ENCODE measurements around the gene ARL15.
A peak's percentile ranks its signal among the peaks of the same experiment; 100 is the strongest.

Gene ARL15

DNA sequence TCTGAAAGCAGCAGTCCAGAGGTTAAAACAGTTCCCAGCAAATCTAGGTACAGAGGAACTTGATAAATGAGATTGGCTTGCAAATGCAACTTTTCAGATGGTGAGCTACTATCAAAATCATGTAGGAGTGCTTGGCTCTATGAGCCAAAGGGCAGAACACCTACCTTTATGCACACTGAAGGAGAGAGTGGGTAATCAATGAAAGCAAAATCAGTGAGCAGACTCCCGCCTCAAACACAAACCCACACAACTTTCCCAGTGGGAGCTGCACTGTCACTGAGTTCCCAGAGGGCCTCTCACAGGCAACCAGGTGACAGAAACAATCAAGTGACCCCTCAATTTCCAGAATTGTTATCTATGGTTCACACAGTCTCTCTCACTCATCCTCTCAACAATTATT is 8.5 kb downstream of the ARL15 start:
- Histone ChIP-seq H3K4me1 (ENCODE audit: insufficient read depth, low read length, poor library complexity, severe bottlenecking) (peaks cover 33% of the 10 kb centered on the region), H3K9ac (ENCODE audit: low read depth, low read length, poor library complexity, severe bottlenecking) (no peak overlapping the region), H3K9me3 (ENCODE audit: insufficient read depth, low read depth, low read length) (no peaks in the 10 kb centered on the region), H3K27me3 (ENCODE audit: insufficient read depth, low read length, poor library complexity, severe bottlenecking) (no peaks in the 10 kb centered on the region), H3K9me2 (replicated peaks; ENCODE audit: low read depth, low read length) (no peaks in the 10 kb centered on the region), H3K36me3 (ENCODE audit: insufficient read depth, low read length) (no peaks in the 10 kb centered on the region), H3K4me2 (ENCODE audit: low read depth, low read length, poor library complexity, severe bottlenecking) (peak overlapping the region; percentile 1), H3K4me3 (ENCODE audit: low read length, poor library complexity, severe bottlenecking) (no peak overlapping the region), H3F3A (ENCODE audit: low read depth) (no peaks in the 10 kb centered on the region), H3K79me2 (ENCODE audit: insufficient read depth, low read length) (peaks cover 64% of the 10 kb centered on the region), H2AFZ (ENCODE audit: low read length) (no peak overlapping the region), H4K20me1 (ENCODE audit: insufficient read depth, low read length, poor library complexity, severe bottlenecking) (no peaks in the 10 kb centered on the region)
- TF ChIP-seq EZH2phosphoT487 (IDR thresholded peaks at IDR 0.05; ENCODE audit: borderline replicate concordance) = no peak
- TF ChIP-seq, protein P1, sequence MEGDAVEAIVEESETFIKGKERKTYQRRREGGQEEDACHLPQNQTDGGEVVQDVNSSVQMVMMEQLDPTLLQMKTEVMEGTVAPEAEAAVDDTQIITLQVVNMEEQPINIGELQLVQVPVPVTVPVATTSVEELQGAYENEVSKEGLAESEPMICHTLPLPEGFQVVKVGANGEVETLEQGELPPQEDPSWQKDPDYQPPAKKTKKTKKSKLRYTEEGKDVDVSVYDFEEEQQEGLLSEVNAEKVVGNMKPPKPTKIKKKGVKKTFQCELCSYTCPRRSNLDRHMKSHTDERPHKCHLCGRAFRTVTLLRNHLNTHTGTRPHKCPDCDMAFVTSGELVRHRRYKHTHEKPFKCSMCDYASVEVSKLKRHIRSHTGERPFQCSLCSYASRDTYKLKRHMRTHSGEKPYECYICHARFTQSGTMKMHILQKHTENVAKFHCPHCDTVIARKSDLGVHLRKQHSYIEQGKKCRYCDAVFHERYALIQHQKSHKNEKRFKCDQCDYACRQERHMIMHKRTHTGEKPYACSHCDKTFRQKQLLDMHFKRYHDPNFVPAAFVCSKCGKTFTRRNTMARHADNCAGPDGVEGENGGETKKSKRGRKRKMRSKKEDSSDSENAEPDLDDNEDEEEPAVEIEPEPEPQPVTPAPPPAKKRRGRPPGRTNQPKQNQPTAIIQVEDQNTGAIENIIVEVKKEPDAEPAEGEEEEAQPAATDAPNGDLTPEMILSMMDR (conservative IDR thresholded peaks at IDR 0.05; ENCODE audit: low read length) = no peak

DNA sequence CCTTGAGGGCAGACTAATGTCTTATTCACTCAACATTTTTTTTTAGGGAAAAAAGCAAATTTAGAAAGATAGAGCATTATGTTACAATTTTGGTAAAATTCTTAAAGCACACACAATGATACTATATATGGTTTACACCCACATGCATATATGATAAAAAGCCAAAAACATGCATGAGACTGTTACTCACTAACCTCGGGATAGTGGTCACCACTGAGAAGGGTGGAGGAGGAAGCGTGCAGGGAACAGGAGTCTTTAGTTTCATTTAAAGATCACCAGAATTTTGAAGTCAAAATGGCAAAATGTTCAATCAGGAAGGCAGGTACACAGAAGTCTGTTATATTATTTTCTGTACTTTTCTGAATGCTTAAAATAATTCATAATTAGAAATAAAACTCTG is 9.2 kb downstream of the ARL15 start:
- H4K20me1 ChIP-seq (ENCODE audit: insufficient read depth, low read length, poor library complexity, severe bottlenecking) = no peaks in the 10 kb centered on the region
- H3K79me2 ChIP-seq (ENCODE audit: insufficient read depth, low read length) = peaks cover 63% of the 10 kb centered on the region
- H3K4me3 ChIP-seq (ENCODE audit: low read length, poor library complexity, severe bottlenecking) = no peak overlapping the region

DNA sequence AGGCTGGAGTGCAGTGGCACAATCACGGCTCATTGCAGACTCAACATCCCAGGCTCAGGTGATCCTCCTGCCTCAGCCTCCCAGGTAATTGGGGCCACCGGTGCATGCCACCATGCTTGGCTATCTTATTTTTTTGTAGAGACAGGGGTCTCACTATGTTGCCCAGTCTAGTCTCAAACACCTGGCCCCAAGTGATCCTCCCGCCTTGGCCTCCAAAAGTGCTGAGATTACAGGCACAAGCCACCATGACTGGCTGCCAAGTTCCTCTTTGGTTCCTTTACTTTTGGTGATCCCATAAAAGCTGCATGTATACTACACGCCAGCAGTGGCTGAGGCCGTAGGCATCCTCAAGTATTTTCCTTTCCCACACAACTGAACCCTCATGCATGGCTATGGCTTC is 11.4 kb downstream of the ARL15 start:
- no peak overlapping the region for H2AFZ ChIP-seq (ENCODE audit: low read length)
- no peaks in the 10 kb centered on the region for H4K20me1 ChIP-seq (ENCODE audit: insufficient read depth, low read length, poor library complexity, severe bottlenecking)
- no peaks in the 10 kb centered on the region for H3K9me3 ChIP-seq (ENCODE audit: insufficient read depth, low read depth, low read length)
- no peak overlapping the region for H3K4me3 ChIP-seq (ENCODE audit: low read length, poor library complexity, severe bottlenecking)
- no peak overlapping the region for H3K4me2 ChIP-seq (ENCODE audit: low read depth, low read length, poor library complexity, severe bottlenecking)
- peaks cover 55% of the 10 kb centered on the region for H3K79me2 ChIP-seq (ENCODE audit: insufficient read depth, low read length)
- no peaks in the 10 kb centered on the region for H3F3A ChIP-seq (ENCODE audit: low read depth)
- no peaks in the 10 kb centered on the region for H3K36me3 ChIP-seq (ENCODE audit: insufficient read depth, low read length)
- TF ChIP-seq, protein P1 (conservative IDR thresholded peaks at IDR 0.05; ENCODE audit: low read length) = no peak
- TF ChIP-seq EZH2phosphoT487 (IDR thresholded peaks at IDR 0.05; ENCODE audit: borderline replicate concordance) = no peak
- no peak overlapping the region for H3K9ac ChIP-seq (ENCODE audit: low read depth, low read length, poor library complexity, severe bottlenecking)
- H3K9me2 ChIP-seq (replicated peaks; ENCODE audit: low read depth, low read length) = no peaks in the 10 kb centered on the region
- H3K27me3 ChIP-seq (ENCODE audit: insufficient read depth, low read length, poor library complexity, severe bottlenecking) = no peaks in the 10 kb centered on the region
- H3K4me1 ChIP-seq (ENCODE audit: insufficient read depth, low read length, poor library complexity, severe bottlenecking) = peaks cover 36% of the 10 kb centered on the region

More for the DNA sequence above, 9.2 kb downstream of the ARL15 start:
- Histone ChIP-seq H3K4me2 (ENCODE audit: low read depth, low read length, poor library complexity, severe bottlenecking) (peak overlapping the region; percentile 1), H3K4me1 (ENCODE audit: insufficient read depth, low read length, poor library complexity, severe bottlenecking) (peaks cover 34% of the 10 kb centered on the region), H3K36me3 (ENCODE audit: insufficient read depth, low read length) (no peaks in the 10 kb centered on the region), H3K9me3 (ENCODE audit: insufficient read depth, low read depth, low read length) (no peaks in the 10 kb centered on the region), H3K27me3 (ENCODE audit: insufficient read depth, low read length, poor library complexity, severe bottlenecking) (no peaks in the 10 kb centered on the region), H3K9me2 (replicated peaks; ENCODE audit: low read depth, low read length) (no peaks in the 10 kb centered on the region), H3K9ac (ENCODE audit: low read depth, low read length, poor library complexity, severe bottlenecking) (no peak overlapping the region), H2AFZ (ENCODE audit: low read length) (no peak overlapping the region), H3F3A (ENCODE audit: low read depth) (no peaks in the 10 kb centered on the region)
- TF ChIP-seq EZH2phosphoT487 (IDR thresholded peaks at IDR 0.05; ENCODE audit: borderline replicate concordance) = no peak
- TF ChIP-seq, protein P1 (conservative IDR thresholded peaks at IDR 0.05; ENCODE audit: low read length) = no peak

Data from Loucy (cell line).